PC-9 (cell line): ENCODE measurements around the gene GATA3. TPM values are rescaled to one million over a fixed set of nuclear protein-coding genes. Genes with fewer than 3 reads are reported as not detected.

ENCODE experiments used
- BruUV-seq: library from RNA; stranded (reverse); fragments of 400-500 nt; replicated peaks from 2 replicates; lab custom pipeline; 2021; lab: Mats Ljungman, UMichigan
- CTCF ChIA-PET: fragments of 300-600 bp; sonication (Branson Sonifier 250); formaldehyde crosslinking; loops from one replicate; lab custom pipeline; 2022; ENCODE audit warnings: antibody characterized with exemption; lab: Charles Lee
- POLR2A ChIA-PET: fragments of 300-600 bp; sonication (Branson Sonifier 250); formaldehyde crosslinking; loops from one replicate; lab custom pipeline; 2022; ENCODE audit warnings: antibody characterized with exemption; ENCODE audit not compliant: unreplicated experiment; lab: Charles Lee
- DNase-seq, 2 experiments: peaks; one replicate each; pipeline versions ENCODE4 v3.0.0 to v3.0.0-alpha.2; 2015 to 2022; ENCODE audit warnings: mixed read lengths in 1 of 2
- H2AFZ ChIP-seq: fragments of 200-600 bp; sonication (generic); 2 replicates; pipeline ENCODE4 v1.8.1; 2017; ENCODE audit warnings: antibody characterized with exemption
- H3F3A ChIP-seq: fragments of 200-600 bp; sonication (generic); 2 replicates; pipeline ENCODE4 v1.8.1; 2017; ENCODE audit warnings: antibody characterized with exemption, mild to moderate bottlenecking, low read depth; ENCODE audit not compliant: insufficient read depth
- H3K27ac ChIP-seq: fragments of 200-600 bp; sonication (generic); 2 replicates; pipeline ENCODE4 v1.6.1; 2016; ENCODE audit warnings: mixed run types
- H3K27me3 ChIP-seq: fragments of 200-600 bp; sonication (generic); 2 replicates; pipeline ENCODE4 v1.6.1; 2016; ENCODE audit warnings: low read depth, mixed run types; ENCODE audit not compliant: insufficient read depth
- H3K36me3 ChIP-seq: fragments of 200-600 bp; sonication (generic); 2 replicates; pipeline ENCODE4 v1.6.1; 2016; ENCODE audit warnings: low read depth, mixed run types
- H3K4me1 ChIP-seq: fragments of 200-600 bp; sonication (generic); replicated peaks from 2 replicates; pipeline ENCODE4 v1.6.1; 2016; ENCODE audit warnings: mixed run types; ENCODE audit not compliant: insufficient read depth
- H3K4me2 ChIP-seq: fragments of 200-600 bp; sonication (generic); 2 replicates; pipeline ENCODE4 v1.6.1; 2017; ENCODE audit warnings: mixed run types
- H3K4me3 ChIP-seq: fragments of 200-600 bp; sonication (generic); 2 replicates; pipeline ENCODE4 v1.6.1; 2016; ENCODE audit warnings: mixed run types
- H3K79me2 ChIP-seq: fragments of 200-600 bp; sonication (generic); 2 replicates; pipeline ENCODE4 v1.6.1; 2017; ENCODE audit warnings: low read depth, mixed run types
- H3K9me2 ChIP-seq: fragments of 200-600 bp; sonication (generic); 2 replicates; pipeline ENCODE4 v1.8.1; 2017; ENCODE audit warnings: mild to moderate bottlenecking; ENCODE audit not compliant: insufficient read depth
- H3K9me3 ChIP-seq: fragments of 200-600 bp; sonication (generic); 2 replicates; pipeline ENCODE4 v1.8.1; 2016; ENCODE audit warnings: low read depth; ENCODE audit not compliant: insufficient read depth
- H4K20me1 ChIP-seq: fragments of 200-600 bp; sonication (generic); 2 replicates; pipeline ENCODE4 v1.8.1; 2017; ENCODE audit not compliant: insufficient read depth
- EZH2 ChIP-seq: fragments of 200-600 bp; sonication (generic); IDR thresholded peaks from 2 replicates; pipeline ENCODE4 v1.8.0; 2017; ENCODE audit warnings: antibody characterized with exemption, low read depth
- intact Hi-C: fragments of 100-400 bp; cut with micrococcal nuclease; formaldehyde crosslinking; loops from one replicate; pipeline ENCODE4 v1.10.0; 2022; ENCODE audit not compliant: unreplicated experiment
- total RNA-seq: library from RNA; stranded (reverse); gene quantifications from 2 replicates; pipeline ENCODE4 v1.2.3, GENCODE V29; 2021
- TF ChIP-seq, protein P1 (sequence below): fragments of 200-600 bp; sonication (generic); conservative IDR thresholded peaks from 2 replicates; pipeline ENCODE4 v1.6.1; 2017; ENCODE audit warnings: mixed run types, antibody characterized with exemption, mild to moderate bottlenecking, moderate library complexity

GATA3 gene
- total RNA-seq, 1 experiment from 2014 or later: 43.6 TPM

DNA sequence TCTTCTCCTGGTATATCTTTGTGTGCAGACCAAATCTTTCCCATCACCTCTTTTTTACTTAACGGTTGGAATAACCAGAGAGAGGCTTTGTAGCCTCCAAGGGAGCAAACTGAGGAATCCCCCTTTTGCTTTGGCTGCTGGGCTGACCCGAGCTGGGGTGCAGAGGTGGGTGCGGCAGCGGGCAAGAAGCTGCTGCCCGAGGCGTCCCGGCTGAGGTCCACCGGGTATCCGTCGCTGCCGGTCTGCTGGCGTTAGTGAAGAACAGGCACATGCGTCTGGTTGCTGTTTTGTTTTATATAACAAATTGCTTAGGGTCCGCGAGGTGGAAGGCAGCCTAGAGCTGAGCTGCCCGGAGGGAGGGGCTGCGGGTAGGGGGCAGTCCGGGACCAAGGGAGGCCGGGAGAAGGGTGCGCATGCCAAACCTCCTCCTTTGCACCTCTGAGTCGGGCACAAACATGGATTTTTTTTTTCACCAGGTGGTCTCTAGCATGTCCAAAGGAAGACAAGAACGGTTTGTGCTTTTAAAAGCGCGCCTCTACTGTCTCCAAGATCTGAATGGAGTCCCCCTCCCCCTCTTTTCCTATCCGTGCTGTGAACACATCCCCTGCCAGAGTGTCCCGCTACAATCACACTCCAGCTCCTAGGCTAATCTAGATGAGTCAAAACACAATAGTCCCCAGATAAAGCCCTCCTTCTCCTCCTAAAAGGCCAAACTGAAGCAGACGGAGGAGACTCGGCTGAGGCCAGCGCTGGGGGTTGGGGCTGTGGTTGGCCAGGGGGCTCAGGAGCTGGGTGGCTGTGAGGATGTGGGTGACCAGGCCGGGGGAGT is 6.8 kb upstream of the GATA3 start:
- POLR2A ChIA-PET: no interaction called here
- Histone ChIP-seq H2AFZ (no peak overlapping the region), H3K4me2 (peak overlapping the region; percentile 95; the same call in 1 of the 2 replicates), H3K9me3 (no peaks in the 10 kb centered on the region), H3K27me3 (no peaks in the 10 kb centered on the region), H3F3A (no peaks in the 10 kb centered on the region), H3K4me1 (no peaks in the 10 kb centered on the region), H3K79me2 (peaks cover 11% of the 10 kb centered on the region), H3K9me2 (no peaks in the 10 kb centered on the region), H3K4me3 (no peak overlapping the region), H4K20me1 (no peaks in the 10 kb centered on the region), H3K27ac (no peak overlapping the region), H3K36me3 (no peaks in the 10 kb centered on the region)
- CTCF ChIA-PET: no interaction called here
- TF ChIP-seq EZH2: no peak
- TF ChIP-seq, protein P1, sequence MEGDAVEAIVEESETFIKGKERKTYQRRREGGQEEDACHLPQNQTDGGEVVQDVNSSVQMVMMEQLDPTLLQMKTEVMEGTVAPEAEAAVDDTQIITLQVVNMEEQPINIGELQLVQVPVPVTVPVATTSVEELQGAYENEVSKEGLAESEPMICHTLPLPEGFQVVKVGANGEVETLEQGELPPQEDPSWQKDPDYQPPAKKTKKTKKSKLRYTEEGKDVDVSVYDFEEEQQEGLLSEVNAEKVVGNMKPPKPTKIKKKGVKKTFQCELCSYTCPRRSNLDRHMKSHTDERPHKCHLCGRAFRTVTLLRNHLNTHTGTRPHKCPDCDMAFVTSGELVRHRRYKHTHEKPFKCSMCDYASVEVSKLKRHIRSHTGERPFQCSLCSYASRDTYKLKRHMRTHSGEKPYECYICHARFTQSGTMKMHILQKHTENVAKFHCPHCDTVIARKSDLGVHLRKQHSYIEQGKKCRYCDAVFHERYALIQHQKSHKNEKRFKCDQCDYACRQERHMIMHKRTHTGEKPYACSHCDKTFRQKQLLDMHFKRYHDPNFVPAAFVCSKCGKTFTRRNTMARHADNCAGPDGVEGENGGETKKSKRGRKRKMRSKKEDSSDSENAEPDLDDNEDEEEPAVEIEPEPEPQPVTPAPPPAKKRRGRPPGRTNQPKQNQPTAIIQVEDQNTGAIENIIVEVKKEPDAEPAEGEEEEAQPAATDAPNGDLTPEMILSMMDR: no peak
- DNase-seq: no peak
- BruUV-seq: no TSS peak
- intact Hi-C loops: loop anchor here (10.0 kb wide), 1 partner anchor 1257 kb away; no protein-coding TSS in a partner anchor

DNA sequence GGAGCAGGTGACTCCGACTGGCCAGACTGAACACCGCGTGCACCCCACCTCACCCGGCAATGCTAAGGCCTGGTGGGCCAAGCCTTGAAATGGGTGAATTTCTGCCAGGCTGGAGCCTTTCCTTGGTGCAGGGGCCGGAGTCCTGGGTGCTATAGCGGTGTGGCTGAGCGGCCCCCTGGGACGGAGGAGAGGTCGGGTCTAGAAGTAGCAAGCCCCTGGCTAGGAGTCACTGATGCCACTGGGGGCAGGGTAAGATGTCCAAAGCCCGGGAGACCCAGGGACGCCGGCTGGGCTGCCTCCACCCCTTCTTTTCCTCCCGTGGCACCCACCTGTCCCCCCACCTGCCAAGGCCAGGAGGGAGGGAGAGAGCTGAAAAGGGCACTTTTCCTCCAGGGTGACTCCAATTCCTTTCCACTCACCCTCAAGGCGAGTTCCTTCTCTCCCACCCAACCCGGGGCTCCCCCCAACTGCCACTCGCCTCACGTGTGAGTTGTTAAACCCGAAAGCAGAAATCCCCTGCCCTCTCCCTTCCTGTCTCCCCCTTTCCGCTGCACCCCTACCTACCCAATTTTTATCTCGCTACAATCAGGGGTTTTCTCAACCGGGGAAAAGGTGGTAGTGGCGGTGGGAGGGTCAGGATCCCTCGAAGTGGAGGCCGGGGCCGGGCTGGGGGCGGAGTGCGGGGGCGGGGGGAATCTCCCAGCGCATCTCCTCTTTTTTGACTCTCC is 6.0 kb upstream of the GATA3 start:
- Histone ChIP-seq H4K20me1 (no peaks in the 10 kb centered on the region), H2AFZ (no peak overlapping the region), H3K4me2 (peak overlapping the region; percentile 64), H3K4me1 (no peaks in the 10 kb centered on the region), H3F3A (no peaks in the 10 kb centered on the region), H3K79me2 (peaks cover 11% of the 10 kb centered on the region), H3K4me3 (peak overlapping the region; percentile 59), H3K9me3 (no peaks in the 10 kb centered on the region), H3K36me3 (no peaks in the 10 kb centered on the region), H3K9me2 (no peaks in the 10 kb centered on the region), H3K27ac (no peak overlapping the region), H3K27me3 (no peaks in the 10 kb centered on the region)
- DNase-seq: no peak
- intact Hi-C loops: loop anchor here (10.0 kb wide), 1 partner anchor 1256 kb away; no protein-coding TSS in a partner anchor
- TF ChIP-seq, protein P1: no peak
- TF ChIP-seq EZH2: no peak
- ChIA-PET POLR2A (no interaction called here), CTCF (no interaction called here)
- no TSS peak for BruUV-seq

DNA sequence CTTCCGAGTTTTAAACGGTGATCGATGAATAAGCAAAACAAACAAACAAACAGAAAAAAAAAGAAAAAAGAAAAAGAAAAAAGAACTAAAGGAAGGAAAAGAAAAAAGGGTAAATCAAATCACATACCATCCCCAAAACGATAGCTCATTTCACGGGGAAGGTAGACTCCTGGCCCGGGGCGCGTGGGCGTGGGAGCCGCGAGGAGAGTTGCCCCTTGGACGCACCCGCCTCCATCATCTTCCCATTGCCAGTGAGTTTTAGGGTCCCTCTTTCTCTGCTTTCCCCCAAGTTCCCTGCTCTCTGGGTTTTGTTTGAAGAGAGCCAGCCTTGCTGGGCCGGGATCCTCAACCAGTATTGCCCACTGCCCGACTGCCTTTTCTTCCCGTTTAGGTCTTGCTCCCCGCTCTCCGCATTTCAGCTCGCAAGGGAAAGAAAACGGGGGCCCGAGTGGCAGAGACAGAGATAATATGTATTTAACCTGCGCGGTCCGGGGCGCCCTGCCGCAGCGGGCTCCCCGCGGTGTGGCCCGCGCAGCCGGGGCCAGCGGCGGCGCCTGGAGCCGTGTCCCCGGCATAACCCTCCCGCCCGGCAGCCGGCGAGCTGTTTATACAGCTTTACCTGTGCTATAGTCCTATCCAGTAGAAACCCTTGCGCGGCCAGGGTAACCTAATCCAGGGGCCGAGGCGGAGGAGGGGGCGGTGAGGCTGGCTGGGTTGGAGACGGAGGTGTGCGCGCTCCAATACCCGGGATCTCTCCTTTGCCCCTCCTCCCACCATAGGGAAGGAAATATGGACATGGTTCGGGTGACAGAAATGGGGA is 5.2 kb upstream of the GATA3 start:
- Histone ChIP-seq H3K79me2 (peaks cover 11% of the 10 kb centered on the region), H3K9me3 (no peaks in the 10 kb centered on the region), H3K4me3 (peak overlapping the region; percentile 59), H2AFZ (peak overlapping the region; percentile 58; the same call in 1 of the 2 replicates), H4K20me1 (no peaks in the 10 kb centered on the region), H3K36me3 (no peaks in the 10 kb centered on the region), H3K27ac (peak overlapping the region; percentile 76), H3K4me2 (peak overlapping the region; percentile 64), H3K4me1 (no peaks in the 10 kb centered on the region), H3K27me3 (no peaks in the 10 kb centered on the region), H3F3A (no peaks in the 10 kb centered on the region), H3K9me2 (no peaks in the 10 kb centered on the region)
- DNase-seq: peak; percentile 47 to 56
- CTCF ChIA-PET: interaction anchor here (0.6 to 0.7 kb wide), 2 partner anchors 229 to 422 kb away, joined by 4 to 5 read pairs; no protein-coding TSS in a partner anchor
- TF ChIP-seq, protein P1: no peak
- BruUV-seq: no TSS peak
- POLR2A ChIA-PET: no interaction called here
- intact Hi-C loops: loop anchor here (10.0 kb wide), 1 partner anchor 1256 kb away; no protein-coding TSS in a partner anchor
